GM21825 (cell line): ENCODE data around the gene CD22.
"Not testable (repeated sequence)": the region's sequence is repeated elsewhere in the genome, so short reads cannot be mapped to it uniquely, and the experiment has no call there.

ENCODE experiments used
- ATAC-seq: cut with Tn5 transposase; IDR thresholded peaks from one replicate; pipeline ENCODE4 v1.9.1; 2021; ENCODE audit warnings: mild to moderate bottlenecking, moderate library complexity; ENCODE audit not compliant: unreplicated experiment

The CD22 gene

DNA sequence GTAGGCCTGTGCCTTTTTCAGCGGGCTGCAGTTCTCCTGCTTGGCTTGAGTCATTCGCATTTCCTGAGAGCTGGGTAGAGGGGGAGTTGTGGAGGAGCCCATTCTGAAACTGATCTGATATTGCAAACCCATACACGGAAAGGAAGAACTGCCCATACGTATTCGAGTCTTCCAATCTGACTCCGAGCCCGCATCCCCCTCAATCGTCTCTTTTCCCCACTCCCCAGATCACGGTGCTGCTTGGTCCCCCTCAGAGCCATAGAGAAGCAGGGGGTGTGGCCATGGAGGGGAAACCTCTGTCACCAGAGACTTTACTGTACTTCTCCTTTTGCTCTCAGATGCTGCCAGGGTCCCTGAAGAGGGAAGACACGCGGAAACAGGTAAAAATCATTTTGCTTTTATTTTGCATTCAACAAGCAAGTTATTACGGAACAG, at the start of gene CD22:
Gene CD22, plus strand, starts transcription at position 337 of the 435 bp plus-strand sequence. CDS start 2,854 bp downstream, outside the sequence.
- ATAC-seq: peak; percentile 27

DNA sequence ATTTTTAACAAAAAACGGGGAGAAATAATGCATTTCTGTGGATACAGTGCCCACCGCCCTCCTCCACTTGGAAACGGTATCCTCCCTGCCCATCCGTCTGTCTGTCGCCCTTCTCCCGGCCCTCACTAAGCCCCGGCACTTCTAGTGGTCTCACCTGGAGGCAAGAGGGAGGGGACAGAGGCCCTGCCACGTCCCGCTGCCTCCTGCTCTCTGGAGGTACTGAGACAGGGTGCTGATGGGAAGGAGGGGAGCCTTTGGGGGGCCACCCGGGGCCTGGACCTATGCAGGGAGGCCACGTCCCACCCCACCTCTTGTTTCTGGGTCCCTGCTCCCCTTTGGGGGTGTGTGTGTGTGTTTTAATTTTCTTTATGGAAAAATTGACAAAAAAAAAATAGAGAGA, 49.6 kb upstream of the CD22 start:
- ATAC-seq: no peak

DNA sequence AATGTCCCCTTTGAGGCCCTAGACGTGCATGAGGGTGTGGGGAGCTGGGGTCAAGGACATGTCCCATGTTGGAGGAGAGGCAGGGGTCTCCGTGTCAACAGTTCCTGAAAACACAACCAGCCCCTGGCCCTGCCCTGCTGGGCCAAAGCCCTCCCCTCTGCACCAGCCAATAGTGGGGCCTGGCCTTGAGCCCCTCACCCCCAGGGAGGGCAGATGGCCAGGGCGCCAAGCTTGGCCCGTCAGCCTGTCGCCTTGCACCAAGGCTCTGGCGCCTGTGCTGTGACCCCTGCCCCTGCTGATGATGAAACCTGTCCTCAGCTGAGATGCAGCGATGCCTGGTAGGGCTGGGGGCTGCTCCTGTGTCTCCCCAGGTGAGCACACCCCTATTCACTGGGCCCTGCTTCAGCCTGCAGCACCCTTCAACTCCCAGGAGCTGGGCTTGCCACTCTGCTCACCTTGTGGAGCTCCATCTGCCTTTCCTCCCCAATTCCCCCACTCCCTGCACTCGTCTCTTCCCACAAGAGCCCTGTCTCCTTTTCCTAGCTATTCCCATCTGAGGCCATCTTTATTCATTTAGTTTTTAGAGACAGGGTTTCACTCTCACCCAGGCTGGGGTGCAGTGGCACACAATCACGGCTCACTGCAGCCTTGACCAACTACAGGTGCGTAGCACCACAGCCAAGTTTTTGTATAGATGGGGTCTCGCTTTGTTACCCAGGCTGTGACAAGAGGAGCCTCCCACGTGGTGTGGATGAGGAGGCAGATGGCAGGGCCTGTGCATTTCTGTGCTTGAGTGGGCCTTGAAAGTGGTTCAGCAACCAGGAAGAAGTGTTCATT, 48.8 kb upstream of the CD22 start:
- ATAC-seq: no peak

DNA sequence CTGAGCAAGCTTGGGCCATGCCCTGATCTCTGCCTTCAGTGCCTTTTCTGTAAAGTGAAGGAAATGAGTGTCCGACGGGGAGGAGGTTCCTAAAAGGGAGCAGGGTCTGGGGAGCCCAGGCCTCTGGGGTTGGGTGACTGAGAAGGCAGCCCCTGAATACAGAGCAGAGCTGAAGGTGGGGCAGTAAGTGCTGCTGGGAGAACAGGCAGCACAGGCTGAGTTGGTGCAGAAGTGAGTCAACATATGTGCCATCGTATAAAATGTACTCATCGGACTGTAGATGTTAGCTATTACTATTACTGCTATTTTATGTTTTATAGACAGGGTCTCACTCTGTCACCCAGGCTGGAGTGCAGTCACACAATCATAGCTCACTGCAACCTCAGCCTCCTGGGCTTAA, 47.7 kb upstream of the CD22 start:
- no peak for ATAC-seq

DNA sequence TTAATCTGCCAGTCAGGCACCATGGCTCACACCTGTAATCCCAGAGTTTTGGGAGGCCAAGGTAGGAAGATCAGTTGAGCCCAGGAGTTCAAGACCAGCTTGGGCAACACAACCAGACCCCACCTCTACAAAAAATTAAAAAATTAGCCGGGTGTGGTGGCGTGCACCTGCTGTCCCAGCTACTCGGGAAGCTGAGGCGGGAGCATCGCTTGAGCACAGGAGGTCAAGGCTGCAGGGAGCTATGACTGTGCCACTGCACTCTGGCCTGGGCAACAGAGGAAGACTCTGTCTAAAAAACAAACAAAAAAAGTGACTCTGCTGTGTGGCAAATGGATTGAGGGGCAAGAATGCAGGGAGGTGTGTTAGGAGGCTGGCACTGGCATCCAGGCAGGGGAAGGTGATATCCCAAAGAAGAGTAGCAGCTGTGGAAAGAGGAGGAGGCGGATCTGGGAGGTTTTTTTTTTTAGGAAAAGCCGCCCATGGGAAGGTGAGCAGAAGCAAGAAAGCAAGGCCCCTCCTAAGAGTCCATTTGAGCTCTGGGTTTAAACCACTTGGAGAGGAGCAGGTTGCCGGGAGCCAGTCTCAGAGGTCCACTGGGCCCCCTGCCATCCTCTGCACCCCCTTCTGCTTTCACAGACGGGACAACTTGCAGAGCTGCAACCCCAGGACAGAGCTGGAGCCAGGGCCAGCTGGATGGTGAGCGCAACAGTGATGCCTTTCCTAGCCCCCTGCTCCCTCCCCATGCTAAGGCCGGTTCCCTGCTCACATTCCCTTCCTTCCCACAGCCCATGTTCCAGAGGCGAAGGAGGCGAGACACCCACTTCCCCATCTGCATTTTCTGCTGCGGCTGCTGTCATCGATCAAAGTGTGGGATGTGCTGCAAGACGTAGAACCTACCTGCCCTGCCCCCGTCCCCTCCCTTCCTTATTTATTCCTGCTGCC, 44.6 kb upstream of the CD22 start:
- no peak for ATAC-seq

DNA sequence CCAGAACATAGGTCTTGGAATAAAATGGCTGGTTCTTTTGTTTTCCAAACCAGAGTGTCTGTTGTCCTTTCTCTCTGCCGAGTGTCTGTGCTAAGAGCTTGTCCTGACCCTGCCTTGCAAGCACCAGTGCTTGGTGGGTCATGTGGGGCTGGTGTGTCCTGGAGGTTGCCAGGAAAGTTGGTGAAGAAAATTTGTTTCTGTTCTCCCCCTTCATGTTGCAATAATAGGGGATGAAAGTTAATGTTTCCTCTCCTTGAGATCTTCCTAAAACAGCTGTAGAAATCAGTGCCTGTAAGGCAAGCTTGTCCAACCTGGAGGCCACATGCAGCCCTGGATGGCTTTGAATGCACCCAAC, 43.9 kb upstream of the CD22 start:
- no peak for ATAC-seq

GRCh38 chr19:35285465-35285864, 43.5 kb upstream of the CD22 start:
- not testable (repeated sequence) for ATAC-seq

DNA sequence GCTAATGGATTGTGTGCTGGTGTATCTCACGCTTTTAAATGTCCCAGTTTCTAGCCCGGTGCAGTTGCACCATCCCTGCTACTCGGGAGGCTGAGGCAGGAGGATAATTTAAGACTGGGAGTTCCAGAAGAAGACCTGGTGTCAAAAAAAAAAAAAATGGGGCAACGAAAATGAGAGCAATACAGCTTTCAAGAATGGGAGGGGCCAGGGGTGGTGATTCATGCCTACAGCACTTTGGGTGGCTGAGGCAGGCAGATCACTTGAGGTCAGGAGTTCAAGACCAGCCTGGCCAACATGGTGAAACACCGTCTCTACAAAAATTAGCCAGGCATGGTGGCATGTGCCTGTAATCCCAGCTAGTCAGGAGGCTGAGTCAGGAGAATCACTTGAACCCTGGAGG, 42.9 kb upstream of the CD22 start:
- not testable (repeated sequence) for ATAC-seq

DNA sequence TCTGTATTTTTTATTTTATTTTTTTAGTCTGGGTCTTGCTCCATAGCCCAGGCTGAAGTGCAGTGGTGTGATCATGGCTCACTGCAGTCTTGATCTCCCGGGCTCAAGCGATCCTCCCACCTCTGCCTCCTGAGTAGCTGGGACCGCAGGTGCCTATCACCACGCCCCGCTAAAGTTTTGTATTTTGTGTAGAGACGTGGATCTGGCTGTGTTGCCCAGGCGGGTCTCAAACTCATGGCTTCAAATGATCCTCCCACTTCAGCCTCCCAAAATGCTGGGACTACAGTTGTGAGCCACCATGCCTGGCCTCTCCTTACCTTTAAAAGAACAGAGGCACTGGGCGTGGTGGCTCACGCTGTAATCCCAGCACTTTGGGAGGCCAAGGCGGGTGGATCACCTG, 41.3 kb upstream of the CD22 start:
- no peak for ATAC-seq

- no peak for ATAC-seq
Observed at GRCh38 chr19:35288331-35288730, 40.7 kb upstream of the CD22 start.

GRCh38 chr19:35288906-35289305, 40.1 kb upstream of the CD22 start:
- ATAC-seq: no peak

- no peak for ATAC-seq
Observed at GRCh38 chr19:35290381-35291127, 38.4 kb upstream of the CD22 start.

GRCh38 chr19:35291259-35291658, 37.7 kb upstream of the CD22 start:
- no peak for ATAC-seq

GRCh38 chr19:35291916-35292315, 37.1 kb upstream of the CD22 start, which contains the start of gene MAG:
MAG (plus strand) TSS chr19:35292161; CDS start chr19:35295409, 3,248 bp downstream.
- no peak for ATAC-seq

GRCh38 chr19:35292421-35293362, 36.3 kb upstream of the CD22 start:
- ATAC-seq: no peak

- ATAC-seq: no peak
Observed at GRCh38 chr19:35293363-35293739, 35.6 kb upstream of the CD22 start.

- no peak for ATAC-seq
Observed at GRCh38 chr19:35293808-35294207, 35.2 kb upstream of the CD22 start.

GRCh38 chr19:35294328-35294727, 34.7 kb upstream of the CD22 start:
- ATAC-seq: no peak

DNA sequence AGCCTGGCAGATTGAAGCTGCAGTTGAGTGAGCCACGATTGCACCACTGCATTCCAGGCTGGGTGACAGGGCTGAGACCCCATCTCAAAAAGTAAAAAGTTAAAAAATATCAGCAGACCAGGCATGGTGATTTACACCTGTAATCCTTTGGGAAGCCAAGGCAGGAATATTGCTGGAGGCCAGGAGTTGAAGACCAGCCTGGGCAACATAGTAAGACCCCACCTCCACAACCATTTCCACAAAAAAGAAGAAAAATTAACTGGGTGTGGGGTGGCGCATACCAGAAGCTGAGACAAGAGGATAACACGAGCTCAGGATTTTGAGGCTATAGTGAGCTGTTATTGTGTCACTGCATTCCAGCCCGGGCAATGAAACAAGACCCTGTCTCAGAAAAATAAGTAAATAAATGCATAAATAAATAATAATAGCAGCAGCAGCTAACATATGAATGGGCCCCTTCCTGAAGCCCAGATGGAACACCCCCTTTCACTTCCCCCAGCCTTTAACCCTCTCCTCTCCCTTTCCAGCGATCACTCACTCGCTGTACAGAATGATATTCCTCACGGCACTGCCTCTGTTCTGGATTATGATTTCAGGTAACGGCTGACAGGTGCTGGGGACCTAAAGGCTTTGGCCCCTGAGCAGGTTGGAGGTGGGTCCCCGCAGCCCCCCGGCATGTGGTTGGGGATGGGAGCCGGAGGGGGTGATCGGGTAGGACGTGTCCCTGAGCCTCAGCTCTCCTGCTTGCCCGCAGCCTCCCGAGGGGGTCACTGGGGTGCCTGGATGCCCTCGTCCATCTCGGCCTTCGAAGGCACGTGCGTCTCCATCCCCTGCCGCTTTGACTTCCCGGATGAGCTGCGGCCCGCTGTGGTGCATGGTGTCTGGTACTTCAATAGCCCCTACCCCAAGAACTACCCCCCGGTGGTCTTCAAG, 33.9 kb upstream of the CD22 start:
- ATAC-seq: no peak
